Endothelial cell of hepatic sinusoid (primary cell): ENCODE data around the gene TM4SF1.

Experiments
- in situ Hi-C: cut with HindIII; loops from 2 replicates; pipeline ENCODE4 v1.10.0; 2017; ENCODE audit warnings: low sequenced_read_pairs

Gene TM4SF1

DNA sequence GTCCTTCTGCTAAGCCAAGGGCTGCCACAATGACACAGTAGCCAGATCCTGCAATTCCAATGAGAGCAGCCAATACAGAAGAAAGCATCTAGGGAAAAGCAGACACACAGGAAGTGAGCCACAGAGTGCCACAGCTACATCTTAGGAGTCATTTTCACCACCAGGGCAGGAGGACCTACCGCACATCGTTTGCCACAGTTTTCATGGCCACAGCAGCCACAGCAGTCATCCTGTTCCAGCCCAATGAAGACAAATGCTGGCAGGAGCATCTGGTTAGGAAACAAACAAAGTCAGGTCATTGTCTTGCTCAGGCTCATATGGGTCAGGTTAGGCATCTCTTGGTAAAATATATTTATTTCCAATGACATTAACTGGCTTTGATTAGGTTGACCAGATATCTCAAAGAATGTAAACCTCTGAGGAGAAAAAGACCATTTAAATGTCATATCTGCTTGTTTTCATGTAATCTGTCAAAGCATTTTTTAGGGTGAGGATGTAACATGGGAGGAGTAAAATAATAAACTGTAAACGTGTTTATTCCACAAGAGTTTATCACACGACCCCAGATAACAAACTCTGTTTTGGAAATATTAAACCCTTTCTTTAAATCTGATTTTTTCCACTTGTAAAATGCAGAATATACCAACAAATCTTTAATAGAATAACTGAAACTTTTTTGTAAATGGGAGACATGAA is 1.8 kb downstream of the TM4SF1 start:
- in situ Hi-C loops, result loop anchor here (5.0 kb wide), 1 partner anchor 33 kb away; no protein-coding TSS in a partner anchor

DNA sequence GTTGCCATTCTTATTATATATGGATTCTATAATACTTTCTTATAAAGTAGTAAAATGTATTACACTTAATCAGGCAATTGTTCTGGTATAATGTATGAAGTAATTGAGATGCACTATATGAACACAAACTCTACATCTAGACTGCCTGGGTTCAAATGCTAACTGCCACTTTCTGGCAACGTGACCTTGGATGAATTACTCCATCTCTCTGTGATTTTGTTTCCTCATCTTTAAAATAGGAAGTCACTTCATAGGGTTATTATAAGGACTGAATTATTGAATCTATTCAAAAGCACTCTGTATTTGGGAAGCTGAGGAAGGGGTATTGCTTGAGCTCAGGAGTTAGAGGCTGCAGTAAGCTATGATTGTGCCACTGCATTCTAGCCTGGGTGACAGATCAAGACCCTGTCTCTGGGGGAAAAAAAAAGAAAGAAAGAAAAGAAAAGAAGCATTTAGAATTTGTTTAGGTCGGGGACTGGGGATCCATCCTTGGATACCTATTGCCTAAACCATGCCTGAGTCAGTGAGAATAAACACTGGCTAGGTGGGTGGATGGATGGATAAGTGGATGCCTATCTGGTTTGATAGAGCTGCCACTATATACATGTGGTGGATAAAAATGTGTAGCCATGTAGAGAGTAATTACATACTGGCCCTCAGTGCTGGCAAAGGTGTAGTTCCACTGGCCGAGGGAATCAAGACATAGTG is 2.5 kb downstream of the TM4SF1 start:
- in situ Hi-C loops, result loop anchor here (5.0 kb wide), 1 partner anchor 33 kb away; no protein-coding TSS in a partner anchor

DNA sequence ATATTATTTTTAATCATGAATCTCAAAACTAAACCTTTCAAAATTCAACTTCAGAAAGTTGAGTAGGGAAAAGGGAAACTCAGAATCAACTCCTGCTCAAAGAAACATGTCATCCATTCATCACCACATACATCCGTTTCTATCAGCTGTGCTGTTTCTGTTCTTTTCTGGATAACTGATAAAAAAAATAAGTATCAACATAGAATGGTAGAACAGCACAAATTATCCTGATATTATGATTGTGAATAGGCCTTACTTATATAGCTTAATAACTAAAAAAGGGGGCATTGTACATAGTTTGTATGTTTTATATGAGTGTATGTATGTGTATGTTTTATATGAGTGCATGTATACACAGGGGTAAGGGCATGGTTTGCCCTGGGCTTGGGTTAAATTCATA is 3.1 kb downstream of the TM4SF1 start:
- in situ Hi-C loops, result no loop called here

DNA sequence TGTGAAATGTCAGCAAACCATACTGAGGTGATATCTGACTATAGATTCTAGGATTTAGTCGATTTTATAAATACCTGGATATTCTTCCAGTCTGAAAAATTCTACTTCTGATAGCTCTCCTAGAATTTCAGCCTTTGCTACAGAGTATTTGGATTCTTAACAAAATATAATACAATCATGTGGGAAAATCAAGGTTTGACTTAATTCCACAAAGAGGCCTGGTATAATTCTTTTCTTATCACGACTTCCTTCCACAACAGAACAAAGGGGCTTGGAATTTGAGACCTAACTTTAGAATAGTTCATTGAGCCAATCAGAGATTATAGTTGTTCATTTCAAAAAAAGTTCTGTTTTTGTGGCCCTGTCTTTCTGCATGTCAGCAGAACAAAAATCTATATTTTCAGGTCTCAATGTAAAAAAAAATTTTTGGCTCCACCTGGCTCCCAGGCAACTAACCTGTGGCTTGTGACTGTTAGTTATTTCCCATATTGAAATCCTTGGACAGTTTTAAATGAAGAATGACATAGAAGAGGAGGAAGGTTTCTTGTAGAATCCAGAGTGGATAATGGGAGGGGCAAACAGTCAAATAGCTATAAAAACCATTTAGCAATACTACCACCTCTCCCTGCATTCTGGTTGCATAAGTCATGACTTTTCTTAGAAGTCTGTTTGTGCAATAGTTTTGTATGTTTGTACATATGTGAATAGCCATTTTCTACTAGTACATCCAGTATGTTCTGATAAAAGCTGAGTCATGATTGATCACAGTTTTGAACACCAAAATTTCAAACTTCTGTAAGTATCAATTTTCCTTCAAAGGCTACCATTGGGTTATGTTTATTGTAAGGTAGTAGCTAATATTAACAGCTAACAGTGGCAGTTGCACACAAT is 4.0 kb downstream of the TM4SF1 start:
- in situ Hi-C loops, result no loop called here

DNA sequence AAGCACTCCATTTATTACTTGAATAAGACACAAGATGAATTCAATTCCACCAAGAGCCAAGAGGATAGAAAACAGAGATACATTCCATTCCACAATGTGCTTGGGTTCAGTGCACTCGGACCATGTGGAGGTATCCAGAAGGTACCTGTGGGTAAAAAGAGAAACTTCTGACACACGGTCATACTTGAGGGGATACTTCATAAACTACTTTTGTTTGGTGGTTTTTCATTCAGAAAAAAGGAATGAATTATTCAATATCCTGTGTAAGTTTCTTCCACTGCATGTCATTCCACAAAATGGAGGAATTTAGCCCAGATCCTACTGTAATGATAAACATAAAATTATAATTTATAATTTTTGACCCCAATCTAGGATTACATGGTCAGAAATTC is 5.7 kb downstream of the TM4SF1 start:
- in situ Hi-C loops, result no loop called here

DNA sequence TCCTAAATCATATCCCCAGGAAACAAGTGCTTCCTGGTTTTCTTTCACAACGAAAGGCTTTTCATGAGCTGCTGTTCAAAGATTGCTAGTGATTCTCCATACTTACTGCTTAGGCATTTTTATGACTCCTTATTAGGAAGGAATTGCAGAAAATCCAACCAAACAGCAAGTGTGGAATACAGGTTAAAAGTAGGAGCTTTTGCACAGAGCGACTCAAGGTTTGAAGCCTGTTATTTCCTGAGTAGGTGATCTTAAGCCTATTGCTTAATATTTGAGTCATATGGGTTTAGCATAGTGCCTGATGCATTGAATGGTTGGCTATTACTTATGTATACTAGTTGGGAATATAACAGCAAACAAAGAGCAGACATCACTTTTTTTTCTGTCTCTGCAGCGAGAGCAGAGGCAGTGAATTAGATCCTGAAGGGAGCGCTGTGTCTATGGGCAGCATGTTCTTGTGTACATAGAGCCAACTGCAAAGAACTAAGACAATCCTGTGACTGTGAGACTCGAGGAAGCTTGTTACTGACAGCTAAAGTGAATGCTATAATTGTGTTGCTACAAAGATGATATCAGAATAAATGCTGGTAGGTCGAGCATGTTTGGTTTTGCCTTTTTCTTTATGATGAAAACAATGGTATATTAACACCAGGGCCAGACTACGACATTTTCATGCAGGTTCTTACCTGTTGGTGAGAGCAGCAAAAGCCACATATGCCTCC is 6.3 kb downstream of the TM4SF1 start:
- in situ Hi-C loops, result no loop called here

DNA sequence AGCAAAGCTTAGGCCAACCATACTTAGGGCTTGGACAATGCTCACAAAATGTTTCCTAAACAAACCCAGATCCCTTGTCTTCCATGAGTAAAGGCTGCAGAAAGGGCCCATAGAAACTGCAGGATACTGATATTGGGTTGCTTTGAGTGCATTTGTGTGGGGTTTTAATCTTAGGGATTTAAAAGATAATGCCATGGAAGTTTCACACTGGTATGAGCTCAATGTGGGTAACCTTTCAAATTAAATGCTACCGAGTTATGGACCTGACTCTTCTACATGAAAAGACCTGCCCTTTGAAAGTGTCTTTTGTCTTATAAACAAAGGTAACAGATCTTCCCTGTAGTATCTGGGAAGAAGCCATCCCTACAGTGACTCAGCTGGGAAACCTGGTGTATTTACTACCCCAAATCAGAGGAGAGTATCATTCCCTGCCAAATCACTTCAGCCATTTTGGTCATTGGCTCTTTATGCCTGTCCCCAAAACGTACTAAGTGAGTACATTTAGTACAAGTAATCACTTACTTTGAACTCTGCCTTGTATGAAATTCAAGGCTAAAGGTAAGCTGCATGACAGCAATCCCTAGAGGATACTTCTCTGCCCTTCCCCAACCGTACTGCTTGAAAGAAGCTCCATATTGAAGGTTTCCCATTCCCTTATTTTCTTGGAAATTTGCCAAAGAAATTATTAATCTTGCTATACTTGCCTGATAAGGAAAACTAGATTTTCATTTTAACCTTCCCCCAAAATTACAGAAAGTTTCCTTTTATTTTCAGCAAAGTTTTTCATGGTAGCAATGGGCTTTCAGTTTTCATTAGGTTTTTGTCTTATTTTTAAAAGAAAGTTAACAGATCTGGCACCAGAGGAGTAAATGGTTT is 7.2 kb downstream of the TM4SF1 start:
- in situ Hi-C loops, result no loop called here

DNA sequence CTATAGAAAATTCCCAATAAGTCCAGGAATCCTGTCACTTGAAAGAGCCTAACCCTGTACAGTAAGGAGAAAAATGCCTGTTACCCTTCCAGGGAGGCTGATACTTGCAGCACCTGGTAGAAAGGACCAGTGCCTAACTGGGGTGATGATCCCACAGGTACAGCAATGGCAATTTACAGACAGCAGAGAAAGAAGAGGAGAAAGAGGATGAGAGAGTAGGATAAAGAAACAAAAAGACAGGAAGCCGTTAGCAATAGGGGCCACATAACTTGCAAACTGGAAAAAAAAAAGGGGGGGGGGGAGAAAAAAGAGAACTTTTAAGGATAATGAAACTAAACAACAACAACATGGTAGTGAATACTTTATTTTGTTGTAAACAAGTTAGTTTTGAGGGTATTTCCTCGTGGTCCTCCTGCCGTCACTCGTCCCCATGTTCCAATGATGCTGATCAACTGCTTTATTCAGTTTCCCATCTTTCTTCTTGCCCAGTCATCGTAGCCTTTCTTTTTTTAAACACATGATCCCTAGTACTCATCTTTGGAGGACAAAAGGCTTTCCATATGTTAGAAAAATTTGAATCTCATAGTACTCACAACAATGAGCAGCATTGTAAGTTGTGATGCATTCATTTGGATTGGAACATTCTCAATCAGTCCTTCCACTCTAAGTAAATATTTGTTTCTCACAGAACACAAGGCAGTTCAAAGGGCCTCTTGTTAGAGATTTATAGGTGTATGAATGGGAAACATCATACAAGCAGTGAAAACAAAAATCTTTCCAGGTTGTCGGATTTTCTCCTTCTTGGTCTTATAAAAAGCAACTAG is 8.6 kb downstream of the TM4SF1 start:
- in situ Hi-C loops, result no loop called here

DNA sequence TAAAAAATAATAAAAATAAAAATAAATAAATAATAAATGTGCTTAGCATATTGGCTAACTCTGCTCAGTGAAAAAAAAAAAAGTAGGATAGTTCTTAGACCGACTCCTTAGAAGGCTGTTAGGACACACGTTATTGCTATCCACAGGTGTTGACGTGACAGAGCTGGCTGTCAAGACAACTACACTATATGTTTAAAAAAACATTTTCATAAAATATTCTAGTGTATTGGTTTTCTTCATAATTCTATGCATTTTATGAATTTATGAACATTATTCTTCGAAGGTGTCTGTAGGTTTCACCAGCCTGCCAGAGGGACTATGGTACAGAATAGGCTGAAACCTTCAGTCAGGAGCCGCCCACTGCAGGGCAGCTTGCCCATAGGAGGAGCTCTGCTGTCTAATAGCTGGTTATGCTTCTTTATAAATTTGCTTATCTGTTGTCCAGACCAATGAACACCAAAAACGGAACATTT is 9.2 kb downstream of the TM4SF1 start:
- in situ Hi-C loops, result no loop called here

DNA sequence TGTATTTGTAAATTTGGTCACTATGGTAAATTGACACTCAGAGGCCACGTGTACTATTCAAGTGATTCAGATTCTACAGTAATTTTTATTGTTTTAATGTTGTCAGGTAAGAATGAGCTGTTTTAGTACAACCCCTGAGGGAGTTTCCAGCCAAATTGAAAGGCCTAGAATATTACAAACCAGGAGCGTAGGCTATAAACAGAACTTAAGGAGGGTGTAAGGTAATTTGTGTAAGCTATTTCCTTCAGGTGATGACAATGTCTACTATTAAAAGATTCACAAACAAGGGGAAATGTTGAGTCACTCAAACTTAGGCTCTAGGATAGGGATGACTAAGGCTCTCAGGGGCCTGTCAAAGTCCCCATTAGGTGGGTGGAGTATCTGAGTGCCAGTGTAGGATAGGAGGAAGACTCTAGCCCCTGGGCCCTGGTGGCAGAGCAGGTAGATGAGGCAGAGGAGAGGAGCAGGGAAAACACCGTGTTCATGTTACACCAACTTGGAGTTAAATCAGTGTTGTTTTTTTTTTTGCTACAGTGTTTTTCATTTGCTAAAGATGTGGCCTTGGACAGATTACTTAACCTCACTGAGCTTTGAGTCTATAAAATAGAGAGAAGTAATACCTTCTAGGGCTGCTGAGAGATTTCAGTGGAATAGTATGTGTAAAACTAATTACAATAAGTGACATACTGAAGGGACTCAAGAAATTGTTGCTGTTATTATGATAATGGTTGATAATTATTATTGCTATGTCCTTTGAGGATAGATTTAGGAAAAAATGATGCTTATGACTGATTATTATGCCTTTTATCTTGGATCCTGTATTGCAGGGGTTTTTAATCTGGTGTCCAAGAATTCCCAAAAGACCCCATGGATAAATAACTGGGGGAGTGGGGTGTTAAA is 10.3 kb downstream of the TM4SF1 start:
- in situ Hi-C loops, result no loop called here

DNA sequence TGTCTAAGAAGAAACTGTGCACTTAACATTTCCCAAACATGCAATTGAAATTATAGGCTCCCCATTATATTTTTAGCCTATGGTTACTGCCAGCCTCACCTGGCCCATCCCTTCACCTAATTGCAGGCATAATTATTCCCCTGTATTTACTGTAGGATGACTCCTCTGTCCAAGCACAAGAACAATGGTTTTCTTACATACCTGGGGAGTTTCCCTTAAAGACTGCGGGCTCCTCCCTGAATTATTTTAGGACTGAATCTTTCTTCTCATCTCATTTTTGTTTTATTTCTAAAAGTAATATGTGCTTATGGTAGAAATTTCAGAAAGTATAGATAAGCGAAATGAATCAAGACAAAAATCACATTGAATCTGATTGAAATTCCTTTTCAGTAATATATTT is 11.4 kb downstream of the TM4SF1 start:
- in situ Hi-C loops, result no loop called here

DNA sequence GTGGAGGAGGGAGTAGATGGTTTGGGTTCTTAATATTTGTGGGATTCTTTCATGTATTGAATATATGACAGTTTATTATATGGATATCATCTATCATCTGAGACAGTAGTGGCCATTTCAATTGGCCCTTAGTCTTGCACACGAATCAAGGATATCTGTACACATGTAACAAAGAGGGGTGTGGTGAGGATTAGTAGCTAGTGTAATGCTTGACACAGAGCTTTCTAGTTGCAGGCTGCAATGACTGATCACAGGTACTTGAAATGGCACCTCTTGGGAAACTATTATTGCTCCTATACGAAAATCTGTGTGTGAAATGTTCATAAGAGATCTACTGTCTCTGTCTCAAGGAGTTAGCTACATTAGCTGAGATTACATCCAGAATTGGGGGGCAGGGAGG is 12.8 kb downstream of the TM4SF1 start:
- in situ Hi-C loops, result no loop called here

DNA sequence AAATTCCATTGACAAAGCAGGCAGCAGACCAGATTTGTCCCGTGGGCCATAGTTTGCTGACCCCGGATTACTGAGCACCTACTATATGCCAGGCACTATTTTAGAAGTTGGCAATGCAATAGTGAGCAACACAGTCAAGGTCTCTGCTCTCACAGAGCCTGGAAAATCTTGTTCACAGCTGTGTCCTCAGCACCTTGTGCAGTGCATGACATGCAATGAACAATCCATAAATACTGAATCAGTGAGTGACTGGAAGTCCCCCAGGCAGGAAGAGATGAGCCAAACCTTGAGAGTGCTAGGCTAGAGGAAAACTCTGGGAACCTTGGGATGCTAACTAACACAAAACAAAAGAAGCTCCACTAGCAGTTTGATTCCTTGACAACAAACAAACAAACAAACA is 14.4 kb downstream of the TM4SF1 start:
- in situ Hi-C loops, result no loop called here

DNA sequence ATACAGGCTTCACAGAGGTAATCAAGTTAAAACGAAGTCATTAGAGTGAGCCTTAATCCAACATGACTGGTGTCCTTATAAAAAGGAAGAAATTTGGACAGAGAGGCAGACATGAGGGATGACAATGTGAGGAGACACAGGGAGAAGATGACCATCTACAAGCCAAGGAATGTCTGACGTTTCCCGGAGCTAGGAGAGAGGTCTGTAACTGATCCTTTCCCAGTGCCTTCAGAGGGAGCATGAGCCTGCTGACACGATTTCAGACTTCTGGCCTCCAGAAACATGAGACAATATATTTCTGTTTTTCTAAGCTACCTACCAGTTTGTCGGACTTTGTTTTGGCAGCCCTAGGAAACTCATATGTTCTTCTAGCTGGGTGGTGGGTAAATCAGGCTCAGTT is 15.1 kb downstream of the TM4SF1 start:
- in situ Hi-C loops, result no loop called here

DNA sequence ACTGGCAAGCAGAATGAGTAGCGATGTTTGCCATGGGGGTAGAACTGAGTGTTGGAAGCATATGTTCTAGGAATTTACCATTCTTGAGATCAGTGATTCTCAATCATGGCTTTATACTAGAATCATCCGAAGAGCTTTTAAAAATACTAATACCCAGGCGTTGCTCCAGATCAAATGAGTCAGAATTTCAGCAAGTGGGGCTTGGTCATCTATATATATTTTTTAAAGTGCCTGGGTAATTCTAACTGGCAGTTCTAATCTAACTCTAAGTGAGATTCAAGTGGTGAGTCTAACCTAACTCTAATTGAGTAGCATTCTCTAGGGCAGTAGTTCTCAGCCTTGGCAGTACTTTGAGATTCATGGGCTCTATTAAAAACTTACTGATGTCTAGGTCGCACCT is 20.8 kb downstream of the TM4SF1 start:
- in situ Hi-C loops, result loop anchor here (10.0 kb wide), 1 partner anchor 108 kb away; no protein-coding TSS in a partner anchor

DNA sequence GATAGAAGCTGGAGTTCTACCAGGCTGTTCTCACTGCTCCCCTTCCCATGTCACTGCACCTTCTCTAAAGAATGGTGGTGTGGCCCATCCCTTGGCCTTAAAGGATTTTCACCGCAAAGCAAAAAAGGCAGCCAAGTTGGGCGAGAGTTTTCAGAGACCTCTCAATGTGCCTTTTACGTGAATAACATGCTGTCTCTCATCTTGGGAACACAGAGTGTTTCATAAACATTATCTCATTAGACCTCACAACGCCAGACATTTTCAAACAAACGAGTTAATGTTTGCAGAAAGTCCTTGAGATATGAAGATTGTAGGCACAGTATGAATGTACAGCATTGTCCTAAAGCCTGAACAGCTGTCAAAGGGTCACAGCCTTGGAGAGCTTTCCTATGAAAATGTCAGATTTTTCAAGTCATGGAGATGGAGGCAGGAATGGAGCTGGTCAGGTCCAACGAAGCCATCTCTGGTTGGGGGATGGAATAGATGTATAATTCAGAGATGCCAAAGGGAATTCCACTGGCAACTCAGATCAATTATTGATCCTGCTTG is 21.3 kb downstream of the TM4SF1 start:
- in situ Hi-C loops, result loop anchor here (10.0 kb wide), 1 partner anchor 109 kb away; no protein-coding TSS in a partner anchor

DNA sequence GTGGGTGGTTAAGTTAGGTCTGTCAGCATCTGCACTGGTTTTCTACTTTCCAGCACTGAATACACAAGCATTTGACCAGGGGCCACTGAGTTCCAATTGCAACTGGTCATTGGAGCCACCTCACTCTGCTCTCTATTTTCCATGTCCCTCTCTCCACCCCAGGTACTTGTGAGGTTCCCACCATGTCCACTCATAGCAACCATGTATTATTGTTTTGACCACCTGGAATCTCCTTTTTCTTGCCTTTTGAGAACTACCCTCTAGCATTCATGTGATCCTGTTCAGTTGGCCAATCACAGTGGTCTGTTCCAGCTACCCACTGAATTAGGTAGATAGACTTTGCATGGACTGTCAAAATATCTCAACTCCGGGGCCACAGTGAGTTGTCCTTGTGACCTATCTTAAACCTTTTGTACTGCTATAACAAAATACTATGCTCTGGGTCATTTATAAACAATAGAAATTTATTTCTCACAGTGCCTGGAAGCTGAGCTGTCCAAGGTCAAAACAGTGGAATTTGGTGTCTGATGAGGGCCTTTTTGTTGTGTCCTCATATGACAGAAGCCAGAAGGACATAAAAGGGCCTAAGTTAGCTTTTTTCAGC is 23.8 kb downstream of the TM4SF1 start:
- in situ Hi-C loops, result loop anchor here (10.0 kb wide), 1 partner anchor 111 kb away; no protein-coding TSS in a partner anchor
